Hematopoietic multipotent progenitor cell (in vitro differentiated cells): ENCODE measurements around the gene GOLGA8R. TPM values are rescaled to one million over a fixed set of nuclear protein-coding genes. Genes with fewer than 3 reads are reported as not detected.
A peak's percentile ranks its signal among the peaks of the same experiment; 100 is the strongest.
"Not testable (repeated sequence)": the region's sequence is repeated elsewhere in the genome, so short reads cannot be mapped to it uniquely, and the experiment has no call there.

Source experiments
- DNase-seq, 3 donors: peaks; one replicate each; pipeline ENCODE4 v3.0.0-alpha.2; 2011 to 2015; ENCODE audit warnings: low read depth in 2 of 3, low spot score in 2 of 3
- total RNA-seq: library from RNA; depleted of rRNA; stranded (reverse); fragments of >200 nt; gene quantifications from one replicate; pipeline ENCODE4 v1.2.3, GENCODE V29; 2012

Gene GOLGA8R
- 4.8 TPM for total RNA-seq

GRCh38 chr15:30414160-30414559 lies at the start of gene GOLGA8R:
TSS of gene GOLGA8R (minus strand) at chr15:30414260. CDS start at chr15:30414162, 98 bp downstream.
- not testable (repeated sequence) for DNase-seq

- not testable (repeated sequence) for DNase-seq
Observed at GRCh38 chr15:30463849-30464248, 49.8 kb upstream of the GOLGA8R start.

- DNase-seq, result not testable (repeated sequence)
Observed at GRCh38 chr15:30462176-30462575, 48.1 kb upstream of the GOLGA8R start.

- not testable (repeated sequence) for DNase-seq
Observed at GRCh38 chr15:30452702-30453101, 38.6 kb upstream of the GOLGA8R start.

- not testable (repeated sequence) for DNase-seq
Observed at GRCh38 chr15:30438348-30438747, 24.3 kb upstream of the GOLGA8R start.

- DNase-seq, result not testable (repeated sequence)
Observed at GRCh38 chr15:30435878-30436277, 21.8 kb upstream of the GOLGA8R start.

- peak in 1 of 3 donors; percentile 0 for DNase-seq
Observed at GRCh38 chr15:30420723-30421122, 6.7 kb upstream of the GOLGA8R start.

GRCh38 chr15:30407636-30408035 lies 6.4 kb downstream of the GOLGA8R start:
- not testable (repeated sequence) for DNase-seq

- DNase-seq, result not testable (repeated sequence)
Observed at GRCh38 chr15:30398988-30399387, 15.1 kb downstream of the GOLGA8R start.

GRCh38 chr15:30393664-30393991 lies 20.4 kb downstream of the GOLGA8R start:
- DNase-seq, result not testable (repeated sequence)

GRCh38 chr15:30392766-30393663 lies 21.0 kb downstream of the GOLGA8R start, which contains the start of gene CHRFAM7A:
TSS of gene CHRFAM7A (minus strand) at chr15:30393540. CDS start at chr15:30383351, 10,189 bp downstream.
- DNase-seq, result not testable (repeated sequence)

GRCh38 chr15:30386318-30386887 lies 27.7 kb downstream of the GOLGA8R start:
- DNase-seq, result not testable (repeated sequence)

- not testable (repeated sequence) for DNase-seq
Observed at GRCh38 chr15:30377082-30377413, 37.0 kb downstream of the GOLGA8R start.

GRCh38 chr15:30376375-30377081 lies 37.5 kb downstream of the GOLGA8R start:
- DNase-seq, result not testable (repeated sequence)

- DNase-seq, result not testable (repeated sequence)
Observed at GRCh38 chr15:30375872-30376271, 38.2 kb downstream of the GOLGA8R start.

- not testable (repeated sequence) for DNase-seq
Observed at GRCh38 chr15:30374862-30375261, 39.2 kb downstream of the GOLGA8R start.

- DNase-seq, result not testable (repeated sequence)
Observed at GRCh38 chr15:30368271-30368670, 45.8 kb downstream of the GOLGA8R start.

GRCh38 chr15:30367246-30367645 lies 46.8 kb downstream of the GOLGA8R start:
- not testable (repeated sequence) for DNase-seq

GRCh38 chr15:30361404-30361803 lies 52.7 kb downstream of the GOLGA8R start:
- not testable (repeated sequence) for DNase-seq

- not testable (repeated sequence) for DNase-seq
Observed at GRCh38 chr15:30360990-30361389, 53.1 kb downstream of the GOLGA8R start.

GRCh38 chr15:30355043-30355442 lies 59.0 kb downstream of the GOLGA8R start:
- DNase-seq, result not testable (repeated sequence)
